Natural killer cell (primary cell): ENCODE measurements around the gene EIF3A. TPM values are rescaled to one million over a fixed set of nuclear protein-coding genes. Genes with fewer than 3 reads are reported as not detected.

Source experiments
- ATAC-seq, 3 donors: fragments of 150-1000 bp in 2 of 3; fragments of 200-7000 bp in 1 of 3; cut with Tn5 transposase; 1 replicate in 1 of 3; 2 replicates in 2 of 3; pipeline ENCODE4 v1.10.0; 2021; ENCODE audit warnings: mild to moderate bottlenecking in 2 of 3, moderate library complexity in 2 of 3
- DNase-seq, 2 donors: peaks; one replicate each; pipeline versions ENCODE4 v3.0.0 to v3.0.0-alpha.2; 2013 to 2021; ENCODE audit warnings: mixed read lengths in 1 of 2
- H3K27ac ChIP-seq: one replicate; pipeline ENCODE4 v1.5.1; 2013; ENCODE audit warnings: mild to moderate bottlenecking, low read length
- H3K27me3 ChIP-seq: one replicate; pipeline ENCODE4 v1.6.1; 2013; ENCODE audit warnings: low read length; ENCODE audit not compliant: control insufficient read depth, insufficient read depth
- H3K36me3 ChIP-seq: one replicate; pipeline ENCODE4 v1.6.1; 2013; ENCODE audit warnings: low read length; ENCODE audit not compliant: control insufficient read depth, insufficient read depth
- H3K4me1 ChIP-seq: one replicate; pipeline ENCODE4 v1.6.1; 2013; ENCODE audit warnings: low read length; ENCODE audit not compliant: control insufficient read depth, insufficient read depth
- H3K4me3 ChIP-seq: one replicate; pipeline ENCODE4 v1.5.1; 2013; ENCODE audit warnings: low read length
- H3K9me3 ChIP-seq: one replicate; pipeline ENCODE4 v1.6.1; 2013; ENCODE audit warnings: low read length; ENCODE audit not compliant: control insufficient read depth, insufficient read depth
- H3K27ac Mint-ChIP-seq, 2 donors: one replicate each; pipeline ENCODE4 v1.8.0; 2022; ENCODE audit warnings: mild to moderate bottlenecking in 2 of 2, mixed read lengths in 2 of 2, moderate library complexity in 1 of 2
- H3K27me3 Mint-ChIP-seq, 2 donors: one replicate each; pipeline ENCODE4 v1.8.0; 2022; ENCODE audit warnings: low read depth in 2 of 2, mixed read lengths in 2 of 2
- H3K36me3 Mint-ChIP-seq: one replicate; pipeline ENCODE4 v1.8.0; 2022; ENCODE audit warnings: mixed read lengths
- H3K4me1 Mint-ChIP-seq, 2 donors: one replicate each; pipeline ENCODE4 v1.8.0; 2022; ENCODE audit warnings: mixed read lengths in 2 of 2
- H3K4me3 Mint-ChIP-seq: one replicate; pipeline ENCODE4 v1.8.0; 2022; ENCODE audit warnings: mild to moderate bottlenecking, moderate library complexity, mixed read lengths
- H3K9me3 Mint-ChIP-seq, 2 donors: one replicate each; pipeline ENCODE4 v1.8.0; 2022; ENCODE audit warnings: mixed read lengths in 2 of 2
- CTCF ChIP-seq: fragments of 200-600 bp; IDR thresholded peaks from one replicate; pipeline ENCODE4 v1.8.0; 2022; ENCODE audit warnings: antibody characterized with exemption
- WGBS: methylation state at CpG from one replicate; pipeline ENCODE4 v1.1.7; 2013; ENCODE audit warnings: missing lambda C conversion rate; ENCODE audit not compliant: insufficient coverage; 5-methylcytosine and 5-hydroxymethylcytosine counted together
- intact Hi-C: fragments of 100-400 bp; cut with micrococcal nuclease; formaldehyde crosslinking; loops from one replicate; pipeline ENCODE4 v1.14.2; 2022
- total RNA-seq, 4 donors: library from RNA; stranded (reverse); fragments of 120-200 nt in 1 of 4; gene quantifications; one replicate each; pipeline versions ENCODE4 v1.2.3 to v1.2.4, GENCODE V29; 2013 to 2022

The EIF3A gene
- total RNA-seq, 3 donors from 2014 or later (not counting 1 experiment from before 2014, with no cell fraction given) = 102 to 115 (median 110) TPM

GRCh38 chr10:119023553-119023868 is 57.1 kb downstream of the EIF3A start:
- DNase-seq (no peak), ATAC-seq (no peak)
- Mint-ChIP-seq H3K4me1 (peaks cover 0 to 12% of the 10 kb centered on the region in 2 donors), H3K36me3 (no peaks in the 10 kb centered on the region), H3K9me3 (no peaks in the 10 kb centered on the region), H3K27me3 (peaks cover 0 to 6% of the 10 kb centered on the region in 2 donors), H3K4me3 (no peak overlapping the region), H3K27ac (no peak overlapping the region)
- Histone ChIP-seq H3K27ac (no peak overlapping the region), H3K9me3 (no peaks in the 10 kb centered on the region), H3K27me3 (no peaks in the 10 kb centered on the region), H3K4me1 (no peaks in the 10 kb centered on the region), H3K4me3 (no peak overlapping the region), H3K36me3 (no peaks in the 10 kb centered on the region)
- no peak for TF ChIP-seq CTCF
- WGBS = 93% methylated on average over 8 of the region's 8 CpGs
- intact Hi-C loops = no loop called here

GRCh38 chr10:119022846-119023552 is 57.6 kb downstream of the EIF3A start:
- DNase-seq (no peak), ATAC-seq (no peak)
- peaks cover 0 to 8% of the 10 kb centered on the region in 2 donors for H3K27me3 Mint-ChIP-seq
- no peak overlapping the region for H3K27ac Mint-ChIP-seq
- no peaks in the 10 kb centered on the region for H3K9me3 Mint-ChIP-seq
- WGBS = 67% methylated on average over 8 of the region's 8 CpGs
- H3K4me3 Mint-ChIP-seq = no peak overlapping the region
- Histone ChIP-seq H3K27ac (no peak overlapping the region), H3K4me1 (no peaks in the 10 kb centered on the region), H3K27me3 (no peaks in the 10 kb centered on the region), H3K9me3 (no peaks in the 10 kb centered on the region), H3K36me3 (no peaks in the 10 kb centered on the region), H3K4me3 (no peak overlapping the region)
- H3K36me3 Mint-ChIP-seq = no peaks in the 10 kb centered on the region
- peaks cover 0 to 8% of the 10 kb centered on the region in 2 donors for H3K4me1 Mint-ChIP-seq
- intact Hi-C loops = no loop called here
- no peak for TF ChIP-seq CTCF

GRCh38 chr10:119020627-119020946 is 60.0 kb downstream of the EIF3A start:
- H3K4me1 Mint-ChIP-seq = peaks cover 0 to 8% of the 10 kb centered on the region in 2 donors
- no peak overlapping the region for H3K27ac Mint-ChIP-seq
- no peaks in the 10 kb centered on the region for H3K9me3 Mint-ChIP-seq
- no peak overlapping the region for H3K4me3 Mint-ChIP-seq
- ATAC-seq (no peak), DNase-seq (no peak)
- intact Hi-C loops = no loop called here
- Histone ChIP-seq H3K9me3 (no peaks in the 10 kb centered on the region), H3K27me3 (no peaks in the 10 kb centered on the region), H3K4me1 (no peaks in the 10 kb centered on the region), H3K36me3 (no peaks in the 10 kb centered on the region), H3K27ac (no peak overlapping the region), H3K4me3 (no peak overlapping the region)
- no peaks in the 10 kb centered on the region for H3K36me3 Mint-ChIP-seq
- peaks cover 0 to 8% of the 10 kb centered on the region in 2 donors for H3K27me3 Mint-ChIP-seq
- 61% methylated on average over 2 of the region's 2 CpGs for WGBS
- no peak for TF ChIP-seq CTCF

- no peak for ATAC-seq
- Mint-ChIP-seq H3K36me3 (no peaks in the 10 kb centered on the region), H3K4me3 (no peak overlapping the region), H3K27me3 (peaks cover 10 to 15% of the 10 kb centered on the region in 2 donors), H3K4me1 (no peaks in the 10 kb centered on the region), H3K27ac (no peak overlapping the region), H3K9me3 (no peaks in the 10 kb centered on the region)
- H3K4me1 ChIP-seq = no peaks in the 10 kb centered on the region
- intact Hi-C loops = no loop called here
- H3K9me3 ChIP-seq = no peaks in the 10 kb centered on the region
- WGBS = 94% methylated on average over 2 of the region's 4 CpGs
- DNase-seq = no peak
- peaks cover 2% of the 10 kb centered on the region for H3K27me3 ChIP-seq
- no peak overlapping the region for H3K4me3 ChIP-seq
- H3K27ac ChIP-seq = no peak overlapping the region
- no peaks in the 10 kb centered on the region for H3K36me3 ChIP-seq
- TF ChIP-seq CTCF = no peak
Observed at GRCh38 chr10:119007211-119007574, 73.4 kb downstream of the EIF3A start.
